ENCODE measurements around the gene GRIK1.

GRIK1 gene

DNA sequence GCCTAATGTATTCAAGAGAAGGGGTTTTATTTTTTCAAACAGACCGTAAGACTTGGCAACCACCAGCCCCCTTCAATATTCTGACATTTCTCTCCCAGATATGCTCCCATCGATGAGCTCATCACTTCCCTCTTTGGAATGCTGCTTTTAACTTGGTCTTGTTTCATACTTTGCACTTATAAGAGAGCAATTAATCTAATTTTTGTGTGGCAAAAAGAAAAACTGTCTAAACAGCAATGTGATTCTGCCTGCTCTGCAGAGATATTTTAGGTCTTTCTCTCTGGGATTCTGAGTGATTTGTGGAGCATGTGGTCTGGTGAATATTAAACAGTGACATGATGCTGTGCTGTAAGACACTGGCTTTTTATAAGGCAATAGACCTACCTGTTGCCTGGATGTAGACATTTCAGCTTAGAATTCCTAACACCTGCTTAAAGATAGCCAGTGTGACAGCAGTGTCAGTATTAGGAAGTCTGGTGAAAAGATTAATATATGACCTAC is 356.3 kb downstream of the GRIK1 start:
- H3K79me2 ChIP-seq (ENCODE audit: control insufficient read depth, low read length) = no peaks in the 10 kb centered on the region
- H3K36me3 ChIP-seq (ENCODE audit: control insufficient read depth, low read length) = no peaks in the 10 kb centered on the region
- no peaks in the 10 kb centered on the region for H3K9me2 ChIP-seq (replicated peaks; ENCODE audit: control insufficient read depth, low read length)
- H3K27ac ChIP-seq (ENCODE audit: low read depth, low read length) = no peak overlapping the region
- TF ChIP-seq EZH2phosphoT487 (IDR thresholded peaks at IDR 0.05; ENCODE audit: borderline replicate concordance, low read length) = no peak
- TF ChIP-seq, protein P1, sequence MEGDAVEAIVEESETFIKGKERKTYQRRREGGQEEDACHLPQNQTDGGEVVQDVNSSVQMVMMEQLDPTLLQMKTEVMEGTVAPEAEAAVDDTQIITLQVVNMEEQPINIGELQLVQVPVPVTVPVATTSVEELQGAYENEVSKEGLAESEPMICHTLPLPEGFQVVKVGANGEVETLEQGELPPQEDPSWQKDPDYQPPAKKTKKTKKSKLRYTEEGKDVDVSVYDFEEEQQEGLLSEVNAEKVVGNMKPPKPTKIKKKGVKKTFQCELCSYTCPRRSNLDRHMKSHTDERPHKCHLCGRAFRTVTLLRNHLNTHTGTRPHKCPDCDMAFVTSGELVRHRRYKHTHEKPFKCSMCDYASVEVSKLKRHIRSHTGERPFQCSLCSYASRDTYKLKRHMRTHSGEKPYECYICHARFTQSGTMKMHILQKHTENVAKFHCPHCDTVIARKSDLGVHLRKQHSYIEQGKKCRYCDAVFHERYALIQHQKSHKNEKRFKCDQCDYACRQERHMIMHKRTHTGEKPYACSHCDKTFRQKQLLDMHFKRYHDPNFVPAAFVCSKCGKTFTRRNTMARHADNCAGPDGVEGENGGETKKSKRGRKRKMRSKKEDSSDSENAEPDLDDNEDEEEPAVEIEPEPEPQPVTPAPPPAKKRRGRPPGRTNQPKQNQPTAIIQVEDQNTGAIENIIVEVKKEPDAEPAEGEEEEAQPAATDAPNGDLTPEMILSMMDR (IDR thresholded peaks at IDR 0.05; ENCODE audit: low read depth, low read length, poor library complexity, severe bottlenecking) = no peak
- H3K4me3 ChIP-seq (ENCODE audit: low read length) = no peak overlapping the region
- no peaks in the 10 kb centered on the region for H3K27me3 ChIP-seq (ENCODE audit: control insufficient read depth, low read length)
- no peak overlapping the region for H3K4me2 ChIP-seq (ENCODE audit: low read length)
- no peaks in the 10 kb centered on the region for H4K20me1 ChIP-seq (ENCODE audit: control insufficient read depth, insufficient read depth, low read depth, low read length)
- H3K4me1 ChIP-seq (ENCODE audit: control insufficient read depth, low read length) = no peaks in the 10 kb centered on the region
- H3F3A ChIP-seq (ENCODE audit: control insufficient read depth, insufficient read depth) = no peaks in the 10 kb centered on the region
- no peaks in the 10 kb centered on the region for H3K9me3 ChIP-seq (ENCODE audit: control insufficient read depth, insufficient read depth, low read length)

DNA sequence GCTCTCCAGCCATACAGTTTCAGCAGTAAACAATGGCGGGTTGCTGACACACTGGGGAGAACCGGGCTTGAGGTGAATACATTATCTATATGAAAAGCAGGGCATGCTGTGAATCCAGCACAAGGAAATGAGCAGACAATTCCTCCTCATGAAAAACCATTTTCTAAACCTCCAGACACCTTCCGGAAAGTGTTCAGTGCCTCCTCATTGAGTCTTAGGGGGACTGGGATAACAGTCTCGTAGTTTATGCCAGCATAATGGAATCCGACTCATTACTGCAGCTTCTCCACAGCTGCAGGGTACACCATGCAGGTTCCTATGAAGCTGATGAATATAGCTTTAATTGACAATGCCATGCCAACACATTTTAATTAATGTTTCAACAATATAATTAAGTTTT is 356.9 kb downstream of the GRIK1 start:
- no peaks in the 10 kb centered on the region for H3K79me2 ChIP-seq (ENCODE audit: control insufficient read depth, low read length)
- no peaks in the 10 kb centered on the region for H3F3A ChIP-seq (ENCODE audit: control insufficient read depth, insufficient read depth)
- H3K27ac ChIP-seq (ENCODE audit: low read depth, low read length) = no peak overlapping the region
- H3K4me3 ChIP-seq (ENCODE audit: low read length) = no peak overlapping the region
- H3K9me3 ChIP-seq (ENCODE audit: control insufficient read depth, insufficient read depth, low read length) = no peaks in the 10 kb centered on the region
- no peak overlapping the region for H3K4me2 ChIP-seq (ENCODE audit: low read length)
- no peaks in the 10 kb centered on the region for H4K20me1 ChIP-seq (ENCODE audit: control insufficient read depth, insufficient read depth, low read depth, low read length)
- no peaks in the 10 kb centered on the region for H3K27me3 ChIP-seq (ENCODE audit: control insufficient read depth, low read length)
- no peak for TF ChIP-seq EZH2phosphoT487 (IDR thresholded peaks at IDR 0.05; ENCODE audit: borderline replicate concordance, low read length)
- TF ChIP-seq, protein P1 (IDR thresholded peaks at IDR 0.05; ENCODE audit: low read depth, low read length, poor library complexity, severe bottlenecking) = no peak
- no peaks in the 10 kb centered on the region for H3K36me3 ChIP-seq (ENCODE audit: control insufficient read depth, low read length)
- no peaks in the 10 kb centered on the region for H3K4me1 ChIP-seq (ENCODE audit: control insufficient read depth, low read length)
- H3K9me2 ChIP-seq (replicated peaks; ENCODE audit: control insufficient read depth, low read length) = no peaks in the 10 kb centered on the region

DNA sequence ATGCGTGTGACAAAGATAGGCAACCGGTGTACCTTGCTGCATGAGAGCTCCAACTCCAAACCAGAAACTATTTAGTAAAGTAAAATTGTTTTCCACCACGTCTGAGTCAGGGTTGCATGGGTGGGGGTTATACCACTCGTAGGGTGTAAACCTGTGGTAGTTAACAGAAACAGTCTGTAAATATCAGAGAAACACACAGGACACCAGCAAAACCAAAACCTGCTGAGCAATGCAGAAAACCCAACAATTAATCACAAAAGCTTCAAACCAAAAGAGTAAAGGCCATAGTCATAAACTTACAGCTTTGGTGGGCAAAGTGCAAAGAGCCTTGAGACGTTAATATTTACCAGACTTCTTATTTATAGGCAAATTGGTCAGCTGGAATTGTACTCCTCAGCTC is 358.4 kb downstream of the GRIK1 start:
- Histone ChIP-seq H3K27me3 (ENCODE audit: control insufficient read depth, low read length) (no peaks in the 10 kb centered on the region), H3K9me2 (replicated peaks; ENCODE audit: control insufficient read depth, low read length) (no peaks in the 10 kb centered on the region), H3K4me2 (ENCODE audit: low read length) (no peak overlapping the region), H3K4me1 (ENCODE audit: control insufficient read depth, low read length) (no peaks in the 10 kb centered on the region), H3K4me3 (ENCODE audit: low read length) (no peak overlapping the region), H3F3A (ENCODE audit: control insufficient read depth, insufficient read depth) (no peaks in the 10 kb centered on the region), H3K36me3 (ENCODE audit: control insufficient read depth, low read length) (no peaks in the 10 kb centered on the region), H3K27ac (ENCODE audit: low read depth, low read length) (no peak overlapping the region), H4K20me1 (ENCODE audit: control insufficient read depth, insufficient read depth, low read depth, low read length) (no peaks in the 10 kb centered on the region), H3K9me3 (ENCODE audit: control insufficient read depth, insufficient read depth, low read length) (no peaks in the 10 kb centered on the region), H3K79me2 (ENCODE audit: control insufficient read depth, low read length) (no peaks in the 10 kb centered on the region)
- no peak for TF ChIP-seq EZH2phosphoT487 (IDR thresholded peaks at IDR 0.05; ENCODE audit: borderline replicate concordance, low read length)
- TF ChIP-seq, protein P1 (IDR thresholded peaks at IDR 0.05; ENCODE audit: low read depth, low read length, poor library complexity, severe bottlenecking) = no peak

Measured in DOHH2 (cell line).